Effector memory CD4-positive, alpha-beta T cell (primary cell): ENCODE data around the gene NLRP3.
"Not testable (repeated sequence)": the region's sequence is repeated elsewhere in the genome, so short reads cannot be mapped to it uniquely, and the experiment has no call there.

Source experiments
- DNase-seq, 3 donors: peaks; one replicate each; pipeline ENCODE4 v3.0.0-alpha.2; 2020
- H3K27ac ChIP-seq: 2 replicates; pipeline ENCODE4 v1.7.0; 2013; ENCODE audit warnings: mild to moderate bottlenecking, low read length, moderate library complexity; ENCODE audit not compliant: insufficient read depth, poor library complexity, severe bottlenecking
- H3K27me3 ChIP-seq: replicated peaks from 2 replicates; pipeline ENCODE4 v1.7.0; 2013; ENCODE audit warnings: mild to moderate bottlenecking, low read length; ENCODE audit not compliant: insufficient read depth, control insufficient read depth, poor library complexity, severe bottlenecking
- H3K36me3 ChIP-seq: 2 replicates; pipeline ENCODE4 v1.7.0; 2013; ENCODE audit warnings: mild to moderate bottlenecking, low read length, moderate library complexity; ENCODE audit not compliant: control insufficient read depth, insufficient read depth
- H3K4me1 ChIP-seq: 2 replicates; pipeline ENCODE4 v1.7.0; 2013; ENCODE audit warnings: low read length, mild to moderate bottlenecking; ENCODE audit not compliant: control insufficient read depth, insufficient read depth, poor library complexity, severe bottlenecking
- H3K4me3 ChIP-seq: 2 replicates; pipeline ENCODE4 v1.7.0; 2013; ENCODE audit warnings: low read length, low read depth, mild to moderate bottlenecking; ENCODE audit not compliant: insufficient read depth, poor library complexity, severe bottlenecking
- H3K9me3 ChIP-seq: 2 replicates; pipeline ENCODE4 v1.7.0; 2013; ENCODE audit warnings: mild to moderate bottlenecking, low read length, moderate library complexity; ENCODE audit not compliant: control insufficient read depth

The NLRP3 gene

DNA sequence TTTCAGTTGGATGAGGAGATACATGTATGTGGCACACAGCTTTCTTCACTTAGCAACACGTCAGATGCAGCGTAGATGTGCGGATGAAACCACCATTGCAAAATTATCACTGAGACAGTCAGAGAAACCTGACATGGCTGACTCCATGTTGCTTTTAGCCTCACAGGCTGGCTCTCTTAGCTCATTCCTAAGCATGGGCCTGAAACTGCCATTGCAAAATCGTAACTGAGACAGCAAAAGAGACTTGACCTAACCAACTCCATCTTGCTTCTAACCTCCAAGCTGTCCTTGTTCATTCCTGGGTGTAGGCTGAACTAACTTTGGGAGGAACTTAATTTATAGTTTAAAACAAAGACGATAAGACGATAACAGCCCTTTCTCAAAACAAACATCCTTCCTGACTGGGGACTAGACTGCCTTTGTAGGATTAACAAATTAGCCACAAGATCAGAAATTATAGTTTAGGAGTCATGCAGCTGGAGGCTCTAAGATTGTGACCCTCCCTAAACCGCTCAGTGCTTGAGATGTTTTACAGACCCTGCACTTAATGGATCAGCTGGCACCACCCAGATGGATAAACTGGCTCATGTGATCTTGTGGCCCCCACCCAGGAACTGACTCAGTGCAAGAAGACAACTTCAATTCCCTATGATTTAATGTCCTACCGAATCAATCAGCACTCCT lies 41.2 kb upstream of the NLRP3 start:
- not testable (repeated sequence) for H3K4me3 ChIP-seq, H3K27ac ChIP-seq, H3K9me3 ChIP-seq, DNase-seq, H3K27me3 ChIP-seq, H3K4me1 ChIP-seq, H3K36me3 ChIP-seq

- Histone ChIP-seq H3K27ac (no peak overlapping the region), H3K27me3 (no peaks in the 10 kb centered on the region)
- no peak for DNase-seq
Measured at GRCh38 chr1:247375747-247376146, 40.2 kb upstream of the NLRP3 start.

GRCh38 chr1:247376659-247377058 lies 39.3 kb upstream of the NLRP3 start:
- Histone ChIP-seq H3K27ac (no peak overlapping the region), H3K4me3 (no peak overlapping the region), H3K36me3 (no peaks in the 10 kb centered on the region), H3K9me3 (no peaks in the 10 kb centered on the region), H3K27me3 (no peaks in the 10 kb centered on the region), H3K4me1 (peaks cover 5% of the 10 kb centered on the region)
- DNase-seq = no peak

More at GRCh38 chr1:247375747-247376146, 40.2 kb upstream of the NLRP3 start:
- no peaks in the 10 kb centered on the region for H3K36me3 ChIP-seq
- no peaks in the 10 kb centered on the region for H3K9me3 ChIP-seq
- no peak overlapping the region for H3K4me3 ChIP-seq
- peaks cover 5% of the 10 kb centered on the region for H3K4me1 ChIP-seq

- not testable (repeated sequence) for H3K4me3 ChIP-seq, H3K4me1 ChIP-seq, H3K27me3 ChIP-seq, H3K9me3 ChIP-seq, H3K27ac ChIP-seq, H3K36me3 ChIP-seq, DNase-seq
Measured at GRCh38 chr1:247377656-247378055, 38.3 kb upstream of the NLRP3 start.

- no peaks in the 10 kb centered on the region for H3K36me3 ChIP-seq
- no peak overlapping the region for H3K27ac ChIP-seq
- H3K4me1 ChIP-seq = no peaks in the 10 kb centered on the region
- no peaks in the 10 kb centered on the region for H3K9me3 ChIP-seq
- no peaks in the 10 kb centered on the region for H3K27me3 ChIP-seq
- DNase-seq = no peak
- H3K4me3 ChIP-seq = no peak overlapping the region
Measured at GRCh38 chr1:247378334-247379073, 37.5 kb upstream of the NLRP3 start.

- no peak for DNase-seq
- no peak overlapping the region for H3K4me3 ChIP-seq
- H3K27me3 ChIP-seq = no peaks in the 10 kb centered on the region
- H3K36me3 ChIP-seq = no peaks in the 10 kb centered on the region
- H3K4me1 ChIP-seq = no peaks in the 10 kb centered on the region
- no peak overlapping the region for H3K27ac ChIP-seq
- H3K9me3 ChIP-seq = no peaks in the 10 kb centered on the region
Measured at GRCh38 chr1:247385283-247385682, 30.7 kb upstream of the NLRP3 start.

- no peak overlapping the region for H3K27ac ChIP-seq
- DNase-seq = no peak
- no peaks in the 10 kb centered on the region for H3K4me1 ChIP-seq
- no peak overlapping the region for H3K4me3 ChIP-seq
- no peaks in the 10 kb centered on the region for H3K36me3 ChIP-seq
- no peaks in the 10 kb centered on the region for H3K9me3 ChIP-seq
- no peaks in the 10 kb centered on the region for H3K27me3 ChIP-seq
Measured at GRCh38 chr1:247386217-247386616, 29.8 kb upstream of the NLRP3 start.

GRCh38 chr1:247386687-247387086 lies 29.3 kb upstream of the NLRP3 start:
- Histone ChIP-seq H3K9me3 (no peaks in the 10 kb centered on the region), H3K27me3 (no peaks in the 10 kb centered on the region), H3K27ac (no peak overlapping the region), H3K4me1 (no peaks in the 10 kb centered on the region), H3K36me3 (no peaks in the 10 kb centered on the region), H3K4me3 (no peak overlapping the region)
- DNase-seq = no peak

DNA sequence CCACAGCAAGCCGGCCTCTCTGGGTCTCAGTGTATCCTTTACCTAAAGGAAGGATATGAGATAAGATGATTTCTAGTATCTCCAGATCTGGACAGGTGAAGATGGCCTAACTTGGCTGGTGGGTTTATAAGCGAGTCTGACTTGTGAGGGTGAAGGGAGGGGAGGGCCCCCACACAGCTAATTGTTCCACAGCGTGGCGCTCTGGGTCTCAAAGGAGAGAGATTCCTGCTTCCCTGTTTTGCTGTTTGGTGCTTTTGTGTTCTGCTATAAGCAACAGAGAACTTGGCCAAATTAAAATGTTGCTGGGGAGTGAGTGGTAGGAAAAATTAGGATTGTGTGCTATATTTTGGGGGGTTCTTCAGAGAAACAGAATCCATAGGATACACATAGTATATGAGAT lies 28.9 kb upstream of the NLRP3 start:
- DNase-seq = no peak
- Histone ChIP-seq H3K4me1 (no peaks in the 10 kb centered on the region), H3K36me3 (no peaks in the 10 kb centered on the region), H3K27me3 (no peaks in the 10 kb centered on the region), H3K4me3 (no peak overlapping the region), H3K27ac (no peak overlapping the region), H3K9me3 (no peaks in the 10 kb centered on the region)

DNA sequence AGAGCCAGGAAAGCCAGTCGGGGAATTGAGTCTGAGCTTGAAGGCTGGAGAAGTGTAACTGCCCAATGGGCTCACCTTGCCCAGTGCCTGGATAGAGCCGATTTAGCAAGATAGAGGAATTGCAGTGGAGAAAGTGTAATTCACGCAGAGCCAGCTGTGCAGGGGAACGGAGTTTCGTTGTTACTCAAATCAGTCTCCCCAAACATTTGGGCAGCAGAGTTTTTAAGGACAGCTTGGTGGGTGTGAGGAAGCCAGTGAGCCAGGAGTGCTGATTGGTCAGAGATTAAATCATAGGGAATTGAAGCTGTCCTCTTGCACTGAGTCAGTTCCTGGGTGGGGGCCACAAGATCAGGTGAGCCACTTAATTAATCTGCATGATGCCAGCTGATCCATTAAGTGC lies 28.4 kb upstream of the NLRP3 start:
- no peak overlapping the region for H3K4me3 ChIP-seq
- H3K9me3 ChIP-seq = no peaks in the 10 kb centered on the region
- H3K4me1 ChIP-seq = no peaks in the 10 kb centered on the region
- no peaks in the 10 kb centered on the region for H3K36me3 ChIP-seq
- DNase-seq = no peak
- no peaks in the 10 kb centered on the region for H3K27me3 ChIP-seq
- H3K27ac ChIP-seq = no peak overlapping the region
